HG02943 (cell line): ENCODE measurements around the gene MCAT.

Source experiments
- ATAC-seq: cut with Tn5 transposase; IDR thresholded peaks from one replicate; pipeline ENCODE4 v1.9.1; 2021; ENCODE audit warnings: mild to moderate bottlenecking, low read depth, moderate library complexity; ENCODE audit not compliant: unreplicated experiment

Gene MCAT

GRCh38 chr22:43142880-43143562 is at the start of gene MCAT:
MCAT (minus strand) TSS chr22:43143398; CDS start chr22:43143348, 50 bp downstream.
- peak; percentile 65 for ATAC-seq

GRCh38 chr22:43191831-43192230 is 48.6 kb upstream of the MCAT start:
- no peak for ATAC-seq

- ATAC-seq, result no peak
Observed at GRCh38 chr22:43188829-43189545, 45.8 kb upstream of the MCAT start.

- ATAC-seq, result peak; percentile 65
Observed at GRCh38 chr22:43187171-43188099, 44.2 kb upstream of the MCAT start.

- ATAC-seq, result no peak
Observed at GRCh38 chr22:43186272-43187170, 43.3 kb upstream of the MCAT start, which contains the start of gene TTLL12. TTLL12 (minus strand) TSS chr22:43187134; CDS start chr22:43187069, 65 bp downstream.

GRCh38 chr22:43185860-43186261 is 42.7 kb upstream of the MCAT start:
- no peak for ATAC-seq

- no peak for ATAC-seq
Observed at GRCh38 chr22:43183496-43184277, 40.5 kb upstream of the MCAT start.

GRCh38 chr22:43182726-43183125 is 39.5 kb upstream of the MCAT start:
- ATAC-seq, result no peak

GRCh38 chr22:43182118-43182517 is 38.9 kb upstream of the MCAT start:
- ATAC-seq, result no peak

GRCh38 chr22:43181321-43182076 is 38.3 kb upstream of the MCAT start:
- ATAC-seq, result no peak

GRCh38 chr22:43180670-43181069 is 37.5 kb upstream of the MCAT start:
- no peak for ATAC-seq

GRCh38 chr22:43179911-43180195 is 36.7 kb upstream of the MCAT start:
- ATAC-seq, result no peak

GRCh38 chr22:43179146-43179910 is 36.1 kb upstream of the MCAT start:
- ATAC-seq, result no peak

GRCh38 chr22:43177479-43177878 is 34.3 kb upstream of the MCAT start:
- ATAC-seq, result no peak

GRCh38 chr22:43176090-43176489 is 32.9 kb upstream of the MCAT start:
- ATAC-seq, result no peak

GRCh38 chr22:43174941-43175531 is 31.8 kb upstream of the MCAT start:
- no peak for ATAC-seq

- no peak for ATAC-seq
Observed at GRCh38 chr22:43173976-43174720, 30.9 kb upstream of the MCAT start.
